ENCODE data around the gene CSNK1E.
A peak's percentile ranks its signal among the peaks of the same experiment; 100 is the strongest.

CSNK1E gene

DNA sequence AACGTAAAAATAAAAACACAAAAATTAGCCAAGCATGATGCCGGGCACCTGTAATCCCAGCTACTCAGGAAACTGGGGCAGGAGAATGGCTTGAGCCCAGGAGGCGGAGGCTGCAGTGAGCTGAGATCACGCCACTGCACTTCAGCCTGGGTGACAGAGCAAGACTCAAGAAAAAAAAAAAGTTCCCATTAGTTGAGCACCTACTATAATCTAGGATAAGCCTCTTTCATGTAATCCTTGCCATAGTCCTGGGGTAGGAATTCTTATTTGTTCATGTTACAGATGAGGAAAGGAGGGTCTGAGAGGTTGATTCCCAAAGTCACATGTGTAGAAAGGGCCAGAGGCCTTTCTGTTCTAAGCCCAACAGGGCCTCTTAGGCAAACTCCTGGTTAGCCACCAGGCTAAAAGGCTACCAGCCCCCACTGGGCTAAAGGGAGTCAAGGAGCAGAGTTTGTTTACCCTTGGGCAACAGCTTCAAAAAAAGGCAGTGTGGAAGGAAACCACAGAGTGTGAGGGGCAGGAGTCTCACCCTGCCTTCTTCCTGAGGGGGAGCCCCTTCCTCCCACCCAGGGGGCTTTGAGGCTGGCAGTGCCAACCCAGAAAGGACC, 21.6 kb upstream of the CSNK1E start:
- TF ChIP-seq, protein P1, sequence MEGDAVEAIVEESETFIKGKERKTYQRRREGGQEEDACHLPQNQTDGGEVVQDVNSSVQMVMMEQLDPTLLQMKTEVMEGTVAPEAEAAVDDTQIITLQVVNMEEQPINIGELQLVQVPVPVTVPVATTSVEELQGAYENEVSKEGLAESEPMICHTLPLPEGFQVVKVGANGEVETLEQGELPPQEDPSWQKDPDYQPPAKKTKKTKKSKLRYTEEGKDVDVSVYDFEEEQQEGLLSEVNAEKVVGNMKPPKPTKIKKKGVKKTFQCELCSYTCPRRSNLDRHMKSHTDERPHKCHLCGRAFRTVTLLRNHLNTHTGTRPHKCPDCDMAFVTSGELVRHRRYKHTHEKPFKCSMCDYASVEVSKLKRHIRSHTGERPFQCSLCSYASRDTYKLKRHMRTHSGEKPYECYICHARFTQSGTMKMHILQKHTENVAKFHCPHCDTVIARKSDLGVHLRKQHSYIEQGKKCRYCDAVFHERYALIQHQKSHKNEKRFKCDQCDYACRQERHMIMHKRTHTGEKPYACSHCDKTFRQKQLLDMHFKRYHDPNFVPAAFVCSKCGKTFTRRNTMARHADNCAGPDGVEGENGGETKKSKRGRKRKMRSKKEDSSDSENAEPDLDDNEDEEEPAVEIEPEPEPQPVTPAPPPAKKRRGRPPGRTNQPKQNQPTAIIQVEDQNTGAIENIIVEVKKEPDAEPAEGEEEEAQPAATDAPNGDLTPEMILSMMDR (IDR thresholded peaks at IDR 0.05; ENCODE audit: low read depth, low read length), result no peak
- no peak for TF ChIP-seq EZH2phosphoT487 (IDR thresholded peaks at IDR 0.05; ENCODE audit: low read depth)
- H3K9me3 ChIP-seq (ENCODE audit: insufficient read depth, low read length), result no peaks in the 10 kb centered on the region
- no peaks in the 10 kb centered on the region for H3K36me3 ChIP-seq (replicated peaks; ENCODE audit: low read depth, low read length)
- H2AFZ ChIP-seq (ENCODE audit: low read depth, low read length), result no peak overlapping the region
- no peak overlapping the region for H3K27ac ChIP-seq (ENCODE audit: low read length)
- no peak overlapping the region for H3K9ac ChIP-seq (ENCODE audit: low read length)
- H3K4me1 ChIP-seq (ENCODE audit: low read length), result peaks cover 25% of the 10 kb centered on the region
- no peaks in the 10 kb centered on the region for H3K79me2 ChIP-seq (ENCODE audit: low read length)
- no peak overlapping the region for H3K4me2 ChIP-seq (ENCODE audit: low read length)
- no peak overlapping the region for H3K4me3 ChIP-seq (ENCODE audit: low read length)
- H4K20me1 ChIP-seq (ENCODE audit: insufficient read depth, low read length), result no peaks in the 10 kb centered on the region
- peaks cover 9% of the 10 kb centered on the region; the same call in 1 of the 2 replicates for H3K27me3 ChIP-seq (ENCODE audit: low read depth, low read length)

DNA sequence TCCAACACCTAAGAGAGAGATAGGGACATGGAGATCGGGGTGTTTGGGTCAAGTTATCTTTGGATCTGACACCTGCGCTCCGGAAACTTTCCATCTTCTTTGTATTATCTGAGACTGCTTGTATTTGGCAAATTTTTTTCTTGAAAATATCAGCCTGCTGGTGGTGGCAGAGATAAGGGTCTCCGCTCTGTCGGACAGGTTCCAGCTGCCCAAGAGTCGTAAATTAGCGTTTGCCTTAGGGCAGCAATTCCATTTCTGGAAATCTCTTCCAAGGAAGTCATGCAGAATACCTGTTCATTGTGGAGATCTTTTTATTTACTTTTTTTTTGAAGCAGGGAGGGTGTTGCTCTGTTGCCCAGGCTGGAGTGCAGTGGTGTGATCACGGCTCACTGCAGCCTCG, 19.5 kb upstream of the CSNK1E start:
- H3K27me3 ChIP-seq (ENCODE audit: low read depth, low read length), result peaks cover 9% of the 10 kb centered on the region; the same call in 1 of the 2 replicates
- peak overlapping the region; percentile 48; the same call in 1 of the 2 replicates for H2AFZ ChIP-seq (ENCODE audit: low read depth, low read length)
- TF ChIP-seq, protein P1 (IDR thresholded peaks at IDR 0.05; ENCODE audit: low read depth, low read length), result no peak
- no peak for TF ChIP-seq EZH2phosphoT487 (IDR thresholded peaks at IDR 0.05; ENCODE audit: low read depth)
- H3K79me2 ChIP-seq (ENCODE audit: low read length), result no peaks in the 10 kb centered on the region
- H3K4me2 ChIP-seq (ENCODE audit: low read length), result peak overlapping the region; percentile 88
- peaks cover 18% of the 10 kb centered on the region for H3K4me1 ChIP-seq (ENCODE audit: low read length)
- no peaks in the 10 kb centered on the region for H4K20me1 ChIP-seq (ENCODE audit: insufficient read depth, low read length)
- peak overlapping the region; percentile 77 for H3K4me3 ChIP-seq (ENCODE audit: low read length)
- H3K9ac ChIP-seq (ENCODE audit: low read length), result 0 out of 2 replicates have a peak overlapping the region, but pooled peaks have one; percentile 16
- no peak overlapping the region for H3K27ac ChIP-seq (ENCODE audit: low read length)
- no peaks in the 10 kb centered on the region for H3K9me3 ChIP-seq (ENCODE audit: insufficient read depth, low read length)
- no peaks in the 10 kb centered on the region for H3K36me3 ChIP-seq (replicated peaks; ENCODE audit: low read depth, low read length)

DNA sequence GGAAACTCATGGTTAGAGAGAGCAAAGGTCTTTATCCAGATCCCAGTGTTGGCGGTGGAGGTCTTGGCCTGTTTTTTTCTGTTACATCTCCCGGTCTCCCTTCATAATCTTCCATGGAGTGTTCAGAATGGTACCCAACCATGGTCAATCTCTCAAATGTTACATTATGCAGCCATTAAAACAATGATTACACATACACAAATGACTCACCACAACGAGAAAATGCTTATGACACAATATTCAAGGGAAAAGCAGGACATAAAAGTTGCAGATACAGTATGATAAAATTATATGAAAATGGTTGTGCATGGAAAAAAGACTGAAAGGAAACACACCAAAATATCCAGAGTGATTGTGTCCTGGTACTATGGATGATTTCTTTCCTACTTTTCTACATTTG, 17.8 kb upstream of the CSNK1E start:
- peaks cover 8% of the 10 kb centered on the region for H3K4me1 ChIP-seq (ENCODE audit: low read length)
- H4K20me1 ChIP-seq (ENCODE audit: insufficient read depth, low read length), result no peaks in the 10 kb centered on the region
- no peak overlapping the region for H3K4me3 ChIP-seq (ENCODE audit: low read length)
- no peak overlapping the region for H3K4me2 ChIP-seq (ENCODE audit: low read length)
- no peak overlapping the region for H3K9ac ChIP-seq (ENCODE audit: low read length)
- no peaks in the 10 kb centered on the region for H3K36me3 ChIP-seq (replicated peaks; ENCODE audit: low read depth, low read length)
- H3K27ac ChIP-seq (ENCODE audit: low read length), result no peak overlapping the region
- H2AFZ ChIP-seq (ENCODE audit: low read depth, low read length), result no peak overlapping the region
- H3K79me2 ChIP-seq (ENCODE audit: low read length), result no peaks in the 10 kb centered on the region
- H3K27me3 ChIP-seq (ENCODE audit: low read depth, low read length), result peaks cover 9% of the 10 kb centered on the region; the same call in 1 of the 2 replicates
- TF ChIP-seq, protein P1 (IDR thresholded peaks at IDR 0.05; ENCODE audit: low read depth, low read length), result no peak
- no peak for TF ChIP-seq EZH2phosphoT487 (IDR thresholded peaks at IDR 0.05; ENCODE audit: low read depth)
- no peaks in the 10 kb centered on the region for H3K9me3 ChIP-seq (ENCODE audit: insufficient read depth, low read length)

DNA sequence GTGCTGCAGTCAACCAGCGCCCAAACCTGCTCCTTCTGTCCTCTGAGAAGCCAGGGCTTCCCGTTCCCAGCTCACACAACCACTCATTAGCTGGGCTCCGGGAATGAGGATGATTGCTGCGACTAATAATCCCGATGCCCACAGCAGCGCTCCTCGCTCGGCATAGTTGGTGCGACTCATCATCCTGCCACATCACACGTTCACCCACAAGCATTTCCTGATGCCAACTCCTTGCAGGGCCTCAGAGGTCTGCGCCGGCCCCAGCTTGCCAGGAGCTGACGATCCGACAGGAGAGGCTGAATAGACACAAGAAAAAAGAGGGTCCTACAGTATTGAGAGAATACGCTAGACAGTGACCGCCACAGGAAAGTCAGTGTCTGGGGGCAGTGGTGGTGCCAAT, 10.6 kb upstream of the CSNK1E start:
- Histone ChIP-seq H3K4me2 (ENCODE audit: low read length) (no peak overlapping the region), H3K36me3 (replicated peaks; ENCODE audit: low read depth, low read length) (no peaks in the 10 kb centered on the region), H4K20me1 (ENCODE audit: insufficient read depth, low read length) (no peaks in the 10 kb centered on the region), H2AFZ (ENCODE audit: low read depth, low read length) (no peak overlapping the region), H3K79me2 (ENCODE audit: low read length) (no peaks in the 10 kb centered on the region), H3K9ac (ENCODE audit: low read length) (no peak overlapping the region), H3K27ac (ENCODE audit: low read length) (no peak overlapping the region), H3K4me1 (ENCODE audit: low read length) (no peaks in the 10 kb centered on the region), H3K27me3 (ENCODE audit: low read depth, low read length) (no peaks in the 10 kb centered on the region), H3K4me3 (ENCODE audit: low read length) (no peak overlapping the region), H3K9me3 (ENCODE audit: insufficient read depth, low read length) (no peaks in the 10 kb centered on the region)
- TF ChIP-seq, protein P1 (IDR thresholded peaks at IDR 0.05; ENCODE audit: low read depth, low read length), result no peak
- no peak for TF ChIP-seq EZH2phosphoT487 (IDR thresholded peaks at IDR 0.05; ENCODE audit: low read depth)
